IPS DF 19.7 (cell line): Measurements from ENCODE around the gene PKIG.

Experiments
- DNase-seq: peaks from one replicate; pipeline ENCODE4 v3.0.0-alpha.2; 2013; ENCODE audit warnings: low read depth, low spot score

Gene PKIG

DNA sequence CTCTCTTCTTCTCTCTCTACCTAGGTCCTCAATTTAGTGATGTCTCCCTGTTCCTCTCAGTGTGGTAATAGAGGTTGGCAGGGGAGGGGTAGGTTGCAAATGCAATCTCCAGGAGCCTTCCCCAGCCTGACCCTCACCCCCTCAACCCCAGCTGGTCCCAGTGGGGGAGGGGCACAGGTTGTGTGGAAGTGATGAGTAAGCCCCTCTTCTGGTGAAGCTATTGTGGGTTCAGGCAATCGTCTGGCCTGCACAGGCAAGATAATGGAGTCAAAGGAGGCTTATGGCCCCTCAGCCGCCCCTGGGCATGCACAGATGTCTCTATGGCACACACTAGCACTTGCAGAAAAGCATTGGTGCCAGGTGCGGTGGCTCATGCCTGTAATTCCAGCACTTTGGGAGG lies 79.9 kb downstream of the PKIG start:
- DNase-seq, result no peak

GRCh38 chr20:44664131-44664530 lies 81.8 kb downstream of the PKIG start:
- DNase-seq, result no peak

GRCh38 chr20:44666066-44666465 lies 83.7 kb downstream of the PKIG start:
- DNase-seq, result no peak
